ENCODE results near the gene C19orf85. TPM values are rescaled to one million over a fixed set of nuclear protein-coding genes. Genes with fewer than 3 reads are reported as not detected.

C19orf85 gene
- polyA plus RNA-seq, 4 donors: not detected

- no peak for DNase-seq (ENCODE audit: low read depth in 4 of 4, low spot score in 3 of 4)
Observed at GRCh38 chr19:55490478-55491432, 26.2 kb upstream of the C19orf85 start.

GRCh38 chr19:55489711-55490477, 25.3 kb upstream of the C19orf85 start:
- DNase-seq (ENCODE audit: low read depth in 4 of 4, low spot score in 3 of 4): no peak

GRCh38 chr19:55488986-55489710, 24.6 kb upstream of the C19orf85 start:
- no peak for DNase-seq (ENCODE audit: low read depth in 4 of 4, low spot score in 3 of 4)

GRCh38 chr19:55487924-55488687, 23.6 kb upstream of the C19orf85 start, which contains the start of gene SSC5D:
Gene SSC5D (plus strand): TSS chr19:55488436. CDS start chr19:55488590, 154 bp downstream.
- no peak for DNase-seq (ENCODE audit: low read depth in 4 of 4, low spot score in 3 of 4)

- DNase-seq (ENCODE audit: low read depth in 4 of 4, low spot score in 3 of 4): no peak
Observed at GRCh38 chr19:55486971-55487923, 22.7 kb upstream of the C19orf85 start.

- DNase-seq (ENCODE audit: low read depth in 4 of 4, low spot score in 3 of 4): no peak
Observed at GRCh38 chr19:55486043-55486970, 21.8 kb upstream of the C19orf85 start.

GRCh38 chr19:55485439-55486011, 21.0 kb upstream of the C19orf85 start:
- no peak for DNase-seq (ENCODE audit: low read depth in 4 of 4, low spot score in 3 of 4)

- peak in 1 of 4 donors; percentile 86 for DNase-seq (ENCODE audit: low read depth in 4 of 4, low spot score in 3 of 4)
Observed at GRCh38 chr19:55484593-55485438, 20.3 kb upstream of the C19orf85 start, which contains the start of gene NAT14. Gene NAT14 (plus strand): TSS chr19:55485188. CDS start chr19:55485709, 521 bp downstream.

- DNase-seq (ENCODE audit: low read depth in 4 of 4, low spot score in 3 of 4): no peak
Observed at GRCh38 chr19:55483706-55484592, 19.4 kb upstream of the C19orf85 start.

- no peak for DNase-seq (ENCODE audit: low read depth in 4 of 4, low spot score in 3 of 4)
Observed at GRCh38 chr19:55482967-55483705, 18.6 kb upstream of the C19orf85 start.

GRCh38 chr19:55482156-55482961, 17.8 kb upstream of the C19orf85 start:
- no peak for DNase-seq (ENCODE audit: low read depth in 4 of 4, low spot score in 3 of 4)

GRCh38 chr19:55481794-55482155, 17.2 kb upstream of the C19orf85 start:
- no peak for DNase-seq (ENCODE audit: low read depth in 4 of 4, low spot score in 3 of 4)

- DNase-seq (ENCODE audit: low read depth in 4 of 4, low spot score in 3 of 4): no peak
Observed at GRCh38 chr19:55481148-55481793, 16.7 kb upstream of the C19orf85 start.

All from right renal pelvis (tissue), 4 donors.